ENCODE results near the gene SUSD6. TPM values are rescaled to one million over a fixed set of nuclear protein-coding genes. Genes with fewer than 3 reads are reported as not detected.

SUSD6 gene
- total RNA-seq, 1 experiment from 2014 or later: 3.7 TPM

GRCh38 chr14:69701291-69701690 is 89.9 kb downstream of the SUSD6 start:
- Mint-ChIP-seq H3K4me1 (peaks cover 48 to 54% of the 10 kb centered on the region in 2 experiments), H3K36me3 (ENCODE audit: insufficient read depth in 1 of 3, low read depth in 3 of 3) (no peaks in the 10 kb centered on the region), H3K9me3 (no peaks in the 10 kb centered on the region), H3K4me3 (no peak overlapping the region), H3K27me3 (ENCODE audit: low read depth) (no peaks in the 10 kb centered on the region), H3K27ac (peak overlapping the region in 2 of 3 experiments; percentile 19 to 87; a peak in 3 of 7 replicates)
- H4K20me1 ChIP-seq (ENCODE audit: control insufficient read depth, insufficient read depth, insufficient read length): no peaks in the 10 kb centered on the region
- H2BK5ac ChIP-seq (ENCODE audit: insufficient read length, low read length): no peak overlapping the region
- H3T11ph ChIP-seq (ENCODE audit: low read length): no peak overlapping the region
- no peak overlapping the region for H3K4ac ChIP-seq (ENCODE audit: low read depth, low read length)
- H3K27ac ChIP-seq (ENCODE audit: insufficient read length, low read depth, low read length): no peak overlapping the region
- H2BK20ac ChIP-seq (ENCODE audit: low read depth, low read length, poor library complexity, severe bottlenecking): no peak overlapping the region
- no peak for DNase-seq
- H2AK5ac ChIP-seq (ENCODE audit: insufficient read length, low read length): no peak overlapping the region
- H3K9ac ChIP-seq (ENCODE audit: extremely low read depth, insufficient read length, low read length): no peak overlapping the region
- H4K8ac ChIP-seq (replicated peaks; ENCODE audit: insufficient read length, low read depth, low read length): no peak overlapping the region
- H2BK15ac ChIP-seq (ENCODE audit: low read depth, low read length): no peak overlapping the region
- H3K18ac ChIP-seq (ENCODE audit: insufficient read length, low read depth, low read length): no peak overlapping the region
- no peak overlapping the region for H2AFZ ChIP-seq (ENCODE audit: low read length)
- H3K79me2 ChIP-seq (ENCODE audit: insufficient read depth, low read length): no peaks in the 10 kb centered on the region
- H4K5ac ChIP-seq (ENCODE audit: insufficient read length, low read depth, low read length): no peak overlapping the region
- H3K56ac ChIP-seq (ENCODE audit: insufficient read length, low read depth, low read length): no peak overlapping the region
- no peak overlapping the region for H2BK12ac ChIP-seq (ENCODE audit: insufficient read length, low read depth, low read length)
- H3K4me2 ChIP-seq (ENCODE audit: insufficient read depth, insufficient read length, low read length): no peak overlapping the region
- H3K23me2 ChIP-seq (ENCODE audit: insufficient read length, low read depth, low read length, poor library complexity, severe bottlenecking): no peaks in the 10 kb centered on the region
- no peak overlapping the region for H2BK120ac ChIP-seq (ENCODE audit: low read depth, low read length, poor library complexity, severe bottlenecking)
- H3K23ac ChIP-seq (ENCODE audit: insufficient read length, low read depth, low read length): no peak overlapping the region
- no peaks in the 10 kb centered on the region for H3K79me1 ChIP-seq (ENCODE audit: insufficient read depth, low read depth, low read length, poor library complexity, severe bottlenecking)
- H3K9me3 ChIP-seq (ENCODE audit: control insufficient read depth, low read depth, low read length): no peaks in the 10 kb centered on the region
- no peaks in the 10 kb centered on the region for H3K27me3 ChIP-seq (ENCODE audit: insufficient read depth, low read length)
- H4K91ac ChIP-seq (ENCODE audit: insufficient read length, low read depth, low read length): no peak overlapping the region
- TF ChIP-seq, protein P1, sequence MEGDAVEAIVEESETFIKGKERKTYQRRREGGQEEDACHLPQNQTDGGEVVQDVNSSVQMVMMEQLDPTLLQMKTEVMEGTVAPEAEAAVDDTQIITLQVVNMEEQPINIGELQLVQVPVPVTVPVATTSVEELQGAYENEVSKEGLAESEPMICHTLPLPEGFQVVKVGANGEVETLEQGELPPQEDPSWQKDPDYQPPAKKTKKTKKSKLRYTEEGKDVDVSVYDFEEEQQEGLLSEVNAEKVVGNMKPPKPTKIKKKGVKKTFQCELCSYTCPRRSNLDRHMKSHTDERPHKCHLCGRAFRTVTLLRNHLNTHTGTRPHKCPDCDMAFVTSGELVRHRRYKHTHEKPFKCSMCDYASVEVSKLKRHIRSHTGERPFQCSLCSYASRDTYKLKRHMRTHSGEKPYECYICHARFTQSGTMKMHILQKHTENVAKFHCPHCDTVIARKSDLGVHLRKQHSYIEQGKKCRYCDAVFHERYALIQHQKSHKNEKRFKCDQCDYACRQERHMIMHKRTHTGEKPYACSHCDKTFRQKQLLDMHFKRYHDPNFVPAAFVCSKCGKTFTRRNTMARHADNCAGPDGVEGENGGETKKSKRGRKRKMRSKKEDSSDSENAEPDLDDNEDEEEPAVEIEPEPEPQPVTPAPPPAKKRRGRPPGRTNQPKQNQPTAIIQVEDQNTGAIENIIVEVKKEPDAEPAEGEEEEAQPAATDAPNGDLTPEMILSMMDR (conservative IDR thresholded peaks at IDR 0.05): no peak
- H3K14ac ChIP-seq (ENCODE audit: insufficient read depth, low read length): no peak overlapping the region
- peaks cover 7% of the 10 kb centered on the region; the same call in 1 of the 2 replicates for H3K4me1 ChIP-seq (ENCODE audit: insufficient read depth, low read length)
- WGBS (ENCODE audit: extremely low coverage, insufficient read length, low lambda C conversion rate): no CpG with 5 or more reads among the region's 4 CpGs
